SK-N-MC (cell line): Measurements from ENCODE around the gene EDRF1.

Experiments
- EZH2 ChIP-seq: fragments of 200-600 bp; sonication (generic); IDR thresholded peaks from one replicate; pipeline ENCODE4 v1.6.1; 2017; ENCODE audit warnings: antibody characterized with exemption
- FOXP2 ChIP-seq: optimal IDR thresholded peaks from 2 replicates; pipeline ENCODE3; 2011; ENCODE audit warnings: mild to moderate bottlenecking, moderate library complexity; ENCODE audit not compliant: insufficient read depth; ENCODE audit errors: extremely low read length, control extremely low read depth
- POLR2AphosphoS5 ChIP-seq: IDR thresholded peaks from 2 replicates; pipeline ENCODE4 v1.6.1; 2012; ENCODE audit warnings: mild to moderate bottlenecking, low read depth, low read length, borderline replicate concordance

DNA sequence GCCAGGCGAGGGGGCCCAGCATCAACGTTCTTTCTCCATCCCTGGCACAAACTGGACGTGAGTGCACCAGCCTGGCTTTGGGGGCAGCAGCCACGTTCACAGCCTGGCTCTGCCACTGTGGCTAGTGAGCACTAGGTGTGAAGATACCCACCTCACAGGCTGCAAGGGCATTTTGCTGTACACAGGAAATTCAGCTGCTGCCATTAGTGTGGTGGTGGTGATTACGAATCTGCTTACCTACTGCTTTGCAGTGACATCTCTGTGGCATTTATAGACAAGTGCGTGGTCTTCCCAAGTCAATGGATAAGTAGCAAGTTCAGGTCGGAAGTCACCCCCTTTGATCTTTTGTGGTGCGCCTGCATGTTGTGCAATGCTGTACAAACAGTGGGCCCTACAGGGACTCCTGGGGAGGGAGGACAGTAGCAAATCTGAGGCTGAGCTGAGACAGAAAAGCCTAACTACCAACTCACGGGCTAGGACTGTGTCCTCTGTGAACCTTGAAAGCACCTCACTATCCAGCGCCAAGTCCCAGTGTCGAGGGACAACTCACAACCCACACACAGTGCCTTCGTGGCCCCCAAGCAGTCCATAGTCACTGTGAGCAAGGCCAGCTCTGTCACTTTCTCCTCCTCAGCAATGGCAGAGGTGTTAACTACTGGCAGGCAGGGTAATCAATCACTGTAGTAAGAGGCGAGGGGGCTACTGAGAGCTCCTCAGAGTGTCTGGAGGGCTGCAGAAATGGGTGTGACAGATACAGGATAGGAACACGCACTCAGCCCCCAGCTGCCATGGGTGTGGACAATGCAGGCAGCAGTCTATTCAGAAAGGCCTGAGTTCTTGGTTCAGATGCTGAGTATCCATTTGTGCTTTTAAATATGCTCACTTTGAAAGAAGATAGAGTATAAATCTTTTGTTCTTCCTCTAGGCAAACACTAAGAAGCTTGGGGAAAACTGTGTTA is 73.1 kb downstream of the EDRF1 start:
- TF ChIP-seq EZH2 (no peak), POLR2AphosphoS5 (no peak), FOXP2 (no peak)
